HEK293T (cell line): ENCODE data around the gene TPP2.

ENCODE experiments used
- CTCF ChIA-PET: fragments of 350-600 bp; formaldehyde crosslinking; extraction: SDS; loops from one replicate; lab custom pipeline; 2021; ENCODE audit warnings: antibody characterized with exemption, inconsistent platforms; lab: Yijun Ruan, JAX
- POLR2A ChIA-PET: fragments of 350-600 bp; formaldehyde crosslinking; extraction: SDS; loops from one replicate; lab custom pipeline; 2020; ENCODE audit warnings: antibody characterized with exemption, inconsistent platforms; lab: Yijun Ruan, JAX
- DNase-seq: peaks from one replicate; pipeline ENCODE4 v3.0.0; 2012; ENCODE audit warnings: mixed read lengths; ENCODE audit errors: extremely low spot score
- ARNT ChIP-seq: fragments of 450-650 bp; IDR thresholded peaks from 2 replicates; pipeline ENCODE4 v1.6.1; 2017; ENCODE audit warnings: mild to moderate bottlenecking
- BHLHE40 ChIP-seq: fragments of 450-650 bp; IDR thresholded peaks from 2 replicates; pipeline ENCODE4 v1.6.1; 2016; ENCODE audit warnings: mild to moderate bottlenecking, moderate library complexity, borderline replicate concordance
- CTBP1 ChIP-seq: fragments of 450-650 bp; IDR thresholded peaks from 2 replicates; pipeline ENCODE4 v1.6.1; 2016; ENCODE audit warnings: borderline replicate concordance
- ELF4 ChIP-seq: fragments of 450-650 bp; IDR thresholded peaks from 2 replicates; pipeline ENCODE4 v1.6.1; 2017; ENCODE audit warnings: antibody characterized with exemption
- FOXA1 ChIP-seq: fragments of 450-650 bp; IDR thresholded peaks from 2 replicates; pipeline ENCODE4 v1.6.1; 2016; ENCODE audit warnings: mild to moderate bottlenecking
- FOXK2 ChIP-seq: fragments of 450-650 bp; IDR thresholded peaks from 2 replicates; pipeline ENCODE4 v1.6.1; 2016; ENCODE audit warnings: mild to moderate bottlenecking
- FOXM1 ChIP-seq: fragments of 450-650 bp; IDR thresholded peaks from 2 replicates; pipeline ENCODE4 v1.6.1; 2017; ENCODE audit warnings: mild to moderate bottlenecking, borderline replicate concordance
- HDGF ChIP-seq: fragments of 450-650 bp; IDR thresholded peaks from 2 replicates; pipeline ENCODE4 v1.6.1; 2017; ENCODE audit warnings: antibody characterized with exemption, borderline replicate concordance
- L3MBTL2 ChIP-seq: fragments of 450-650 bp; conservative IDR thresholded peaks from 2 replicates; pipeline ENCODE4 v1.6.1; 2016; ENCODE audit warnings: mild to moderate bottlenecking
- LEF1 ChIP-seq: fragments of 450-650 bp; IDR thresholded peaks from 2 replicates; pipeline ENCODE4 v1.6.1; 2017; ENCODE audit warnings: mild to moderate bottlenecking, borderline replicate concordance
- NFRKB ChIP-seq: fragments of 450-650 bp; IDR thresholded peaks from 2 replicates; pipeline ENCODE4 v1.6.1; 2016; ENCODE audit warnings: mild to moderate bottlenecking, moderate library complexity
- SP1 ChIP-seq: fragments of 450-650 bp; IDR thresholded peaks from 2 replicates; pipeline ENCODE4 v1.6.1; 2017
- SUZ12 ChIP-seq: fragments of 450-650 bp; IDR thresholded peaks from 2 replicates; pipeline ENCODE4 v1.6.1; 2016; ENCODE audit warnings: mild to moderate bottlenecking
- TARDBP ChIP-seq: fragments of 450-650 bp; IDR thresholded peaks from 2 replicates; pipeline ENCODE4 v1.6.1; 2016
- ZNF384 ChIP-seq: fragments of 450-650 bp; IDR thresholded peaks from 2 replicates; pipeline ENCODE4 v1.6.1; 2016
- TF ChIP-seq, protein P1 (sequence below): fragments of 450-650 bp; IDR thresholded peaks from 2 replicates; pipeline ENCODE4 v1.6.1; 2016

The TPP2 gene

DNA sequence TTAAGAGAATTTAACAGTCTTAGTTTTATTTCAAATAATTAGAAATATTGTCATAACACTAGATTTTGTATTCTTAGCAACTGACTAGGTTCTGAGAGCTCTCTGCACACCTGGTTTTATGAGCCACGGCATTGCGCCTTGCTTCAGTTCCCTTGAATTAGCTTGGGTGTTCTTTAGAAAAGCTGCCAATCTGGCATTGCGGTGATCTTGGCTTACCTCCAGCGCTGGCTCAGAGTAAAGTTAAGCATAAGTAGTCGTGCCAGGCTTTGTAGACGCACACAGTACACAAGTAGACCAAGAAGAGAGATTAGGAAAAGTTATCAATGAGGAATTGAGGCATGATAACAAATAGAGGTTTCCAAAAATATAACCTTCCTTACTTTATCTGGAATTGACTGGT is 45.7 kb downstream of the TPP2 start:
- no peak for DNase-seq
- no peak for TF ChIP-seq HDGF
- TF ChIP-seq, protein P1, sequence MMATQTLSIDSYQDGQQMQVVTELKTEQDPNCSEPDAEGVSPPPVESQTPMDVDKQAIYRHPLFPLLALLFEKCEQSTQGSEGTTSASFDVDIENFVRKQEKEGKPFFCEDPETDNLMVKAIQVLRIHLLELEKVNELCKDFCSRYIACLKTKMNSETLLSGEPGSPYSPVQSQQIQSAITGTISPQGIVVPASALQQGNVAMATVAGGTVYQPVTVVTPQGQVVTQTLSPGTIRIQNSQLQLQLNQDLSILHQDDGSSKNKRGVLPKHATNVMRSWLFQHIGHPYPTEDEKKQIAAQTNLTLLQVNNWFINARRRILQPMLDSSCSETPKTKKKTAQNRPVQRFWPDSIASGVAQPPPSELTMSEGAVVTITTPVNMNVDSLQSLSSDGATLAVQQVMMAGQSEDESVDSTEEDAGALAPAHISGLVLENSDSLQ: no peak
- TF ChIP-seq BHLHE40: no peak
- no peak for TF ChIP-seq L3MBTL2
- no peak for TF ChIP-seq FOXK2
- POLR2A ChIA-PET: no interaction called here
- CTCF ChIA-PET: no interaction called here

DNA sequence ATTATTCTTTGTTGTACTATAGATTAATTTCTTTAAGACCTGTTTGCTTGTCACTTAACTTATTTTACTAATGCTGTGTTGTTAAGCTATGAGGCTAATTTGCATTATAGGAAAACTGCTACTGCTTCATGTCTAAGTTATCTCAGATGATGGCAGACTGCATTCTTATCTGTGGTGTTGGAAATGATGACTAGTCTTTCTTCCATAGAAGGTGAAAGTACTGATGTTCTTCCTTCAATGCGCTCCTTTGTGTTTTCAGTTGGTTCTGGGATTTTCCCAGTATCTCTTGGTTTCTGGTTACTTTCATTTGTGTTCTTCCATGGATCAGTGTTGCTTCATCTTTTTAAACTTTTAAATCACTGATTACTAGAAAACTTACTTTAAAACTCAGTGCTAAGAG is 46.9 kb downstream of the TPP2 start:
- ChIA-PET POLR2A (no interaction called here), CTCF (interaction anchor here (0.6 kb wide), 1 partner anchor 327 kb away, joined by 3 read pairs; no protein-coding TSS in a partner anchor)
- DNase-seq: no peak

DNA sequence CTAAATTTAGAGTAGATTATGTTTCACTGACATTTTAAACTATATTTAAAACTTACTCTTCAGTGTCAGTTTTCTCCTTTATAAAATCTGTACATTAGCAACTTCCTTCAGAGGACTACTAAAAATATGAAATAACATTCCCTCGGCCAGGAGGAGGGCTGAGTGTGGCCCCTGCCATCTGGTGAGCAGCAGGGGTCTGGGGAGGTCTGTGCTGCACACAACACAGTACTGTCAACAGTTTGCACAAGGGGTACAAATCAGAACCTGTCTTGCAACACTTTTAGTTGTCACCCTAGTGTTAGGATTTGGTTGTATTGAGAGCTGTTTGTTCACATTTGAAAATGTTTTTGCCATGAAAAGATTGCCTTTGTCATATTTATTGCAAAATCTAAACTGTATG is 48.9 kb downstream of the TPP2 start:
- ChIA-PET POLR2A (no interaction called here), CTCF (no interaction called here)
- TF ChIP-seq HDGF: no peak
- no peak for TF ChIP-seq LEF1
- TF ChIP-seq ELF4: no peak
- TF ChIP-seq FOXM1: no peak
- no peak for TF ChIP-seq TARDBP
- TF ChIP-seq SUZ12: no peak
- no peak for TF ChIP-seq ARNT
- TF ChIP-seq FOXA1: no peak
- TF ChIP-seq CTBP1: no peak
- TF ChIP-seq FOXK2: no peak
- TF ChIP-seq, protein P1: no peak
- TF ChIP-seq NFRKB: no peak
- no peak for DNase-seq

More for the DNA sequence above, 46.9 kb downstream of the TPP2 start:
- TF ChIP-seq LEF1 (no peak), ZNF384 (no peak), FOXA1 (no peak), CTBP1 (no peak), L3MBTL2 (no peak), FOXM1 (no peak)

DNA sequence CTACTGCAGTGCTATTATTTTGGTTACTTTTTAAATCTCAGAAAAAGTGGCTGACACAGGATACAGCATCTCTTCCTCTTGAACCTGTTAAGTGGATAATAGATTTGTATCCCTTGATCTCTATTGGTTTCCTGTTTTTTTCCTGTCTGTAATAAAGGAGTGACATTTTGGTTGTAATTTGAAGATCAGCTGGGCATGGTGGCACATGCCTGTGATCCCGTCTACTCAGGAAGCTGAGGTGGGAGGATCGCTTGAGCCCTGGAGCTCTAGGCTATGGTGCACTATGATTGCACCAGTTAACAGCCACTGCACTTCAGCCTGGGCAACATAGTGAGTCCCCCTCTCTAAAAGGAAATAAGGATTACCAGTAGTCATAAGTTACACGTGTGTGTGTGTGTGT is 51.3 kb downstream of the TPP2 start:
- DNase-seq: no peak
- CTCF ChIA-PET: no interaction called here
- TF ChIP-seq ARNT: no peak
- TF ChIP-seq TARDBP: no peak
- no peak for TF ChIP-seq L3MBTL2
- TF ChIP-seq FOXK2: no peak
- TF ChIP-seq LEF1: no peak
- no peak for TF ChIP-seq NFRKB
- TF ChIP-seq FOXM1: no peak
- no peak for TF ChIP-seq FOXA1
- no peak for TF ChIP-seq HDGF
- TF ChIP-seq BHLHE40: no peak
- TF ChIP-seq ELF4: no peak
- TF ChIP-seq, protein P1: no peak
- no peak for TF ChIP-seq SUZ12
- TF ChIP-seq ZNF384: no peak
- no peak for TF ChIP-seq SP1
- TF ChIP-seq CTBP1: no peak
- POLR2A ChIA-PET: no interaction called here

DNA sequence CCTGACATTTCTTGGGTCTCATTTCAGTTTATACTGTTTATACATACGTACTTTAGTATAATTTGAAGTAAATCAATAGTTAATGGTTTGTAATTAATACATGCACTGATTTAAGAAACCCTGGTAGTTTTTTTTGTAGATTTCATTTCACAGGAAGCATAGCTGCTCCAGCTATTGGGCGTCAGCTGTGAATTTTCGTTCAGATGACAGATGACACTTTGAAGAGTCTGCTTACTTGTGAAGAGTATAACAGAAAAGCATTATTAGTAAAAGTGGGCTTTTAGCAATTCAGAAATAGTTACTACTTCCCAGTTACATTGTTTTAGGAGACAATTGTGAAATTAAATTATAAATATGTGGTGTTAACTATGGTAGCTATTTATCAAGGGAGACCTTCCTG is 53.7 kb downstream of the TPP2 start:
- TF ChIP-seq L3MBTL2 (no peak), NFRKB (no peak), FOXK2 (no peak), ARNT (no peak), ELF4 (no peak)
- POLR2A ChIA-PET: no interaction called here
- DNase-seq: no peak
- CTCF ChIA-PET: interaction anchor here (0.7 to 1.2 kb wide), 2 partner anchors 38 to 53 kb away, joined by 3 read pairs; no protein-coding TSS in a partner anchor

DNA sequence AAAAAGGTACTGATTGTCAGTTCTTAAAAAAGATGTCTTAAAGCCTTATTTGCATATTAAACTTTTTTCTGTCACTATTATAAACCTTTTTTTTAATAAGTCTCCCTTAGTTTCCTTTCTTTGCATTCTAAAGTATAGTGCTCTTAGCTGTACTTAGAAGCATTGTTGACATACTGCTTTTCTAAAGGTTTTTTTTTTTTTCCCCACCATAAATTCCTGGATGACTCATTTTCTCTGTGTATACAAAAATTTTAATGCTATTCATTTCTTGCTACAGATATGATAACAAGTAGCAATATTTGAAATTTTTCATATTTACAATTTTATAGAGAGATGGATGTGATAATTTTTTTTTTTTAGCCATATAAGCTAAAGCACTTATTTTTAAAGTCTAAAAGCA is 54.6 kb downstream of the TPP2 start:
- DNase-seq: no peak
- no peak for TF ChIP-seq LEF1
- TF ChIP-seq ELF4: no peak
- TF ChIP-seq FOXK2: no peak
- TF ChIP-seq ZNF384: no peak
- TF ChIP-seq CTBP1: no peak
- no peak for TF ChIP-seq ARNT
- TF ChIP-seq FOXA1: no peak
- TF ChIP-seq HDGF: no peak
- TF ChIP-seq NFRKB: no peak
- no peak for TF ChIP-seq FOXM1
- TF ChIP-seq TARDBP: no peak
- no peak for TF ChIP-seq L3MBTL2
- TF ChIP-seq, protein P1: no peak
- no peak for TF ChIP-seq SUZ12
- no peak for TF ChIP-seq BHLHE40
- no peak for TF ChIP-seq SP1
- ChIA-PET CTCF (interaction anchor here (0.6 kb wide), 2 partner anchors 54 to 1209 kb away, joined by 3 read pairs; no protein-coding TSS in a partner anchor), POLR2A (interaction anchor here (1.3 kb wide), 1 partner anchor 60 kb away, joined by 3 read pairs; no protein-coding TSS in a partner anchor)
